ENCODE results near the gene CXorf65. TPM values are rescaled to one million over a fixed set of nuclear protein-coding genes. Genes with fewer than 3 reads are reported as not detected.

CXorf65 gene
- polyA plus RNA-seq, 2 donors: 0.34 to 3.9 TPM

GRCh38 chrX:71107762-71108360, 1.3 kb upstream of the CXorf65 start:
- H3K4me1 ChIP-seq (ENCODE audit: control insufficient read depth in 2 of 2, insufficient read depth in 2 of 2, low read length in 1 of 2): no peaks in the 10 kb centered on the region
- no peaks in the 10 kb centered on the region for H3K36me3 ChIP-seq (ENCODE audit: control insufficient read depth in 2 of 2, insufficient read depth in 2 of 2, low read length in 1 of 2)
- no peaks in the 10 kb centered on the region for H3K27me3 ChIP-seq (ENCODE audit: control insufficient read depth in 1 of 2, insufficient read depth in 2 of 2, low read length in 2 of 2)
- H3K4me3 ChIP-seq (ENCODE audit: low read depth in 1 of 2, low read length in 2 of 2): no peak overlapping the region
- H3K9me3 ChIP-seq (ENCODE audit: control insufficient read depth in 2 of 2, insufficient read depth in 1 of 2, low read depth in 1 of 2, low read length in 1 of 2): no peaks in the 10 kb centered on the region
- WGBS, 2 donors: 52 to 61% methylated on average over 9 of the region's 9 CpGs
- H3K27ac ChIP-seq (ENCODE audit: low read depth in 2 of 2, low read length in 1 of 2): no peak overlapping the region

GRCh38 chrX:71107245-71107644, 705 bp upstream of the CXorf65 start:
- H3K27me3 ChIP-seq (ENCODE audit: control insufficient read depth in 1 of 2, insufficient read depth in 2 of 2, low read length in 2 of 2): no peaks in the 10 kb centered on the region
- no peak overlapping the region for H3K4me3 ChIP-seq (ENCODE audit: low read depth in 1 of 2, low read length in 2 of 2)
- no peaks in the 10 kb centered on the region for H3K4me1 ChIP-seq (ENCODE audit: control insufficient read depth in 2 of 2, insufficient read depth in 2 of 2, low read length in 1 of 2)
- H3K36me3 ChIP-seq (ENCODE audit: control insufficient read depth in 2 of 2, insufficient read depth in 2 of 2, low read length in 1 of 2): no peaks in the 10 kb centered on the region
- H3K9me3 ChIP-seq (ENCODE audit: control insufficient read depth in 2 of 2, insufficient read depth in 1 of 2, low read depth in 1 of 2, low read length in 1 of 2): no peaks in the 10 kb centered on the region
- H3K27ac ChIP-seq (ENCODE audit: low read depth in 2 of 2, low read length in 1 of 2): no peak overlapping the region
- WGBS, 2 donors: 73 to 75% methylated on average over 4 of the region's 4 CpGs

- Histone ChIP-seq H3K27me3 (ENCODE audit: control insufficient read depth in 1 of 2, insufficient read depth in 2 of 2, low read length in 2 of 2) (no peaks in the 10 kb centered on the region), H3K27ac (ENCODE audit: low read depth in 2 of 2, low read length in 1 of 2) (no peak overlapping the region)
Measured at GRCh38 chrX:71105628-71106027, 912 bp downstream of the CXorf65 start.

GRCh38 chrX:71103110-71103983, 3.2 kb downstream of the CXorf65 start:
- 33 to 35% methylated on average over 8 to 10 of the region's 10 CpGs for WGBS, 2 donors
- H3K36me3 ChIP-seq (ENCODE audit: control insufficient read depth in 2 of 2, insufficient read depth in 2 of 2, low read length in 1 of 2): no peaks in the 10 kb centered on the region
- no peaks in the 10 kb centered on the region for H3K27me3 ChIP-seq (ENCODE audit: control insufficient read depth in 1 of 2, insufficient read depth in 2 of 2, low read length in 2 of 2)
- H3K4me3 ChIP-seq (ENCODE audit: low read depth in 1 of 2, low read length in 2 of 2): no peak overlapping the region
- no peaks in the 10 kb centered on the region for H3K4me1 ChIP-seq (ENCODE audit: control insufficient read depth in 2 of 2, insufficient read depth in 2 of 2, low read length in 1 of 2)
- H3K27ac ChIP-seq (ENCODE audit: low read depth in 2 of 2, low read length in 1 of 2): peak overlapping the region in 1 of 2 donors; percentile 63
- no peaks in the 10 kb centered on the region for H3K9me3 ChIP-seq (ENCODE audit: control insufficient read depth in 2 of 2, insufficient read depth in 1 of 2, low read depth in 1 of 2, low read length in 1 of 2)

More at GRCh38 chrX:71105628-71106027, 912 bp downstream of the CXorf65 start:
- Histone ChIP-seq H3K4me1 (ENCODE audit: control insufficient read depth in 2 of 2, insufficient read depth in 2 of 2, low read length in 1 of 2) (no peaks in the 10 kb centered on the region), H3K9me3 (ENCODE audit: control insufficient read depth in 2 of 2, insufficient read depth in 1 of 2, low read depth in 1 of 2, low read length in 1 of 2) (no peaks in the 10 kb centered on the region), H3K36me3 (ENCODE audit: control insufficient read depth in 2 of 2, insufficient read depth in 2 of 2, low read length in 1 of 2) (no peaks in the 10 kb centered on the region), H3K4me3 (ENCODE audit: low read depth in 1 of 2, low read length in 2 of 2) (no peak overlapping the region)
- 69 to 92% methylated on average over 3 of the region's 3 CpGs for WGBS, 2 donors

- Histone ChIP-seq H3K27me3 (ENCODE audit: control insufficient read depth in 1 of 2, insufficient read depth in 2 of 2, low read length in 2 of 2) (no peaks in the 10 kb centered on the region), H3K9me3 (ENCODE audit: control insufficient read depth in 2 of 2, insufficient read depth in 1 of 2, low read depth in 1 of 2, low read length in 1 of 2) (no peaks in the 10 kb centered on the region), H3K36me3 (ENCODE audit: control insufficient read depth in 2 of 2, insufficient read depth in 2 of 2, low read length in 1 of 2) (no peaks in the 10 kb centered on the region), H3K27ac (ENCODE audit: low read depth in 2 of 2, low read length in 1 of 2) (no peak overlapping the region), H3K4me3 (ENCODE audit: low read depth in 1 of 2, low read length in 2 of 2) (no peak overlapping the region), H3K4me1 (ENCODE audit: control insufficient read depth in 2 of 2, insufficient read depth in 2 of 2, low read length in 1 of 2) (no peaks in the 10 kb centered on the region)
- WGBS, 2 donors: 57 to 73% methylated on average over 3 of the region's 3 CpGs
Measured at GRCh38 chrX:71102292-71102691, 4.2 kb downstream of the CXorf65 start.

GRCh38 chrX:71100581-71101505, 5.7 kb downstream of the CXorf65 start:
- WGBS, 2 donors: 74 to 85% methylated on average over 31 of the region's 31 CpGs

GRCh38 chrX:71099736-71100135, 6.8 kb downstream of the CXorf65 start:
- Histone ChIP-seq H3K27ac (ENCODE audit: low read depth in 2 of 2, low read length in 1 of 2) (no peak overlapping the region), H3K4me3 (ENCODE audit: low read depth in 1 of 2, low read length in 2 of 2) (no peak overlapping the region), H3K9me3 (ENCODE audit: control insufficient read depth in 2 of 2, insufficient read depth in 1 of 2, low read depth in 1 of 2, low read length in 1 of 2) (no peaks in the 10 kb centered on the region), H3K27me3 (ENCODE audit: control insufficient read depth in 1 of 2, insufficient read depth in 2 of 2, low read length in 2 of 2) (no peaks in the 10 kb centered on the region), H3K36me3 (ENCODE audit: control insufficient read depth in 2 of 2, insufficient read depth in 2 of 2, low read length in 1 of 2) (no peaks in the 10 kb centered on the region), H3K4me1 (ENCODE audit: control insufficient read depth in 2 of 2, insufficient read depth in 2 of 2, low read length in 1 of 2) (no peaks in the 10 kb centered on the region)
- WGBS, 2 donors: 67 to 93% methylated on average over 4 of the region's 4 CpGs

More at GRCh38 chrX:71100581-71101505, 5.7 kb downstream of the CXorf65 start:
- no peaks in the 10 kb centered on the region for H3K27me3 ChIP-seq (ENCODE audit: control insufficient read depth in 1 of 2, insufficient read depth in 2 of 2, low read length in 2 of 2)
- H3K27ac ChIP-seq (ENCODE audit: low read depth in 2 of 2, low read length in 1 of 2): no peak overlapping the region
- H3K4me3 ChIP-seq (ENCODE audit: low read depth in 1 of 2, low read length in 2 of 2): no peak overlapping the region
- H3K4me1 ChIP-seq (ENCODE audit: control insufficient read depth in 2 of 2, insufficient read depth in 2 of 2, low read length in 1 of 2): no peaks in the 10 kb centered on the region
- H3K9me3 ChIP-seq (ENCODE audit: control insufficient read depth in 2 of 2, insufficient read depth in 1 of 2, low read depth in 1 of 2, low read length in 1 of 2): no peaks in the 10 kb centered on the region
- H3K36me3 ChIP-seq (ENCODE audit: control insufficient read depth in 2 of 2, insufficient read depth in 2 of 2, low read length in 1 of 2): no peaks in the 10 kb centered on the region

GRCh38 chrX:71098951-71099506, 7.5 kb downstream of the CXorf65 start:
- no peaks in the 10 kb centered on the region for H3K36me3 ChIP-seq (ENCODE audit: control insufficient read depth in 2 of 2, insufficient read depth in 2 of 2, low read length in 1 of 2)
- no peak overlapping the region for H3K4me3 ChIP-seq (ENCODE audit: low read depth in 1 of 2, low read length in 2 of 2)
- 62 to 82% methylated on average over 5 of the region's 5 CpGs for WGBS, 2 donors
- no peaks in the 10 kb centered on the region for H3K9me3 ChIP-seq (ENCODE audit: control insufficient read depth in 2 of 2, insufficient read depth in 1 of 2, low read depth in 1 of 2, low read length in 1 of 2)
- no peaks in the 10 kb centered on the region for H3K4me1 ChIP-seq (ENCODE audit: control insufficient read depth in 2 of 2, insufficient read depth in 2 of 2, low read length in 1 of 2)
- no peaks in the 10 kb centered on the region for H3K27me3 ChIP-seq (ENCODE audit: control insufficient read depth in 1 of 2, insufficient read depth in 2 of 2, low read length in 2 of 2)
- no peak overlapping the region for H3K27ac ChIP-seq (ENCODE audit: low read depth in 2 of 2, low read length in 1 of 2)

- H3K27me3 ChIP-seq (ENCODE audit: control insufficient read depth in 1 of 2, insufficient read depth in 2 of 2, low read length in 2 of 2): no peaks in the 10 kb centered on the region
- WGBS, 2 donors: 17 to 22% methylated on average over 2 of the region's 2 CpGs
- H3K4me3 ChIP-seq (ENCODE audit: low read depth in 1 of 2, low read length in 2 of 2): no peak overlapping the region
- no peak overlapping the region for H3K27ac ChIP-seq (ENCODE audit: low read depth in 2 of 2, low read length in 1 of 2)
- H3K36me3 ChIP-seq (ENCODE audit: control insufficient read depth in 2 of 2, insufficient read depth in 2 of 2, low read length in 1 of 2): no peaks in the 10 kb centered on the region
- no peaks in the 10 kb centered on the region for H3K9me3 ChIP-seq (ENCODE audit: control insufficient read depth in 2 of 2, insufficient read depth in 1 of 2, low read depth in 1 of 2, low read length in 1 of 2)
- no peaks in the 10 kb centered on the region for H3K4me1 ChIP-seq (ENCODE audit: control insufficient read depth in 2 of 2, insufficient read depth in 2 of 2, low read length in 1 of 2)
Measured at GRCh38 chrX:71098302-71098701, 8.2 kb downstream of the CXorf65 start.

Measured in esophagus (tissue), 2 donors.